Stimulated activated CD8-positive, alpha-beta memory T cell treated with anti-CD3 and anti-CD28 coated beads, Interleukin-4, amount 100 ng/mL, for 1 hour (primary cell): ENCODE results near the gene IGF2BP3.
A peak's percentile ranks its signal among the peaks of the same experiment; 100 is the strongest.

ENCODE experiments used
- DNase-seq, 2 donors: peaks; one replicate each; pipeline ENCODE4 v3.0.0-alpha.2; 2020; ENCODE audit warnings: low read depth in 2 of 2, low spot score in 1 of 2

Gene IGF2BP3

DNA sequence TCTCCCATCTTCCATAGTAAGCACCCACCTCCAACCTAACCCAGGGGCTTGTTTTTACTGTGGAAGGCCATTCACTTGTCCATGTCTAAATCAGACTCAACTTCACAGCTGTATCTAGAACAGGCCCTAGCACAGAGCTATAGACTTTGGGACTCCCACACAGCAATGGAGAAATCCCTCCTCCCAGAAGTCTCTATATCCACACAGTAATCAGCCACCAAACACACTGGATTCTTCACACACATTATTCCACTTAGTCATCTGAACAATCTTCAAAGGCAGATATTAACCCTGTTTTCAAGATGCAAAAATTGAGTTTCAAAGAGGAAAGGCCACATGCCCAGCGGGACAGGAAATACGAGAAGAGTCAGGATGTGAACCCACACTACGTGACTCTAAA lies 89.3 kb downstream of the IGF2BP3 start:
- DNase-seq = no peak

DNA sequence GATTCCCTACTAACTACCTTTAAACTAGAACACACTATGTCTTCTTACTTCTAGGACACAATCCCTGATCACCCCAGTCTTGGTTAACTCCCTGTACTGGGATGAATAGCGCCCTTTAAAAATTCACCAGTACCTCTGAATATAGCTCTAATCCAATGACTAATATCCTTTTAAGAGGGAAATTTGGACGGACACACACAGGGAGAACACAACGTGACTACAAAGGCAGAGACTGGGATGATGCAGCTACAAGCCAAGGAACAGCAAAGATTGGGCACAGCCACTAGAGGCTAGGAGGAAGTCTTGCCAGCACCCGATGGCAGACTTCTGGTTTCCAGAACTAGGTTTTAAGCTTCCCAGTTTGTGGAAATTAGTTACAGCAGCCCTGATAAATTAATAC lies 89.7 kb downstream of the IGF2BP3 start:
- no peak for DNase-seq

DNA sequence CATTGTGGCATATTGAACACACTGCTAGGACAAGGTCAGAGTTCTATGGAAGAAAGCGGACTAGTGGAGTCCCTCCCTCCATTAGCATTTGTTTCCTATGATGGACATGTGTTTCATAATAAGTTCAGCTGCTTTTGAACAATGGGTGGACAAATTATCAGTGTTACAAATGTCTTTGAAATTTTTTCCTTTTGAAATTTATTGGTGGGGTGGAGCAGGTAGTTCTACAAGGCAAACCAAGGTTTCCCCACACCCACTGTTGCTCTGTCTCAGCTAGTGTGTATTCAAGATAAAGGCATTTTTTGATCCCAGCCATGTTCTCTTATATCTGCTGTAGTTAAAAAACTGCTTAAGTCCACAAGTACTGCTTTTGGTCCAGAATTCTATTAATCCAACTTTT lies 91.3 kb downstream of the IGF2BP3 start:
- no peak for DNase-seq

DNA sequence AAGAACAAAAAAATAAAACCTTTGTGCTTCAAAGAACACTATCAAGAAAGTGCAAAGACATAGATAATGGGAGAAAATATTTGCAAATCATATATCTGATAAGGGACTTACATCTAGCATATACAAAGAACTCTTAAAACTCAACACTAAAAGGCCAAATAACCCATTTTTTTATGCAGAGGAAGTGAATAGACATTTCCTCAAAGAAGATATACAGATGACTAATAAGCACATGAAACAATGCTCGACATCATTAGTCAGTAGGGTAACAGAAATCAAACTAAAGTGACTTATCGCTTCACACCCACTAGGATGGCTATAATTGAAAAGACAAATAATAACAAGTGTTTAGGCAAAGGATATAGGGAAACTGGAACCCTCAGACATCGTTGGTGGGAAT lies 93.2 kb downstream of the IGF2BP3 start:
- no peak for DNase-seq

DNA sequence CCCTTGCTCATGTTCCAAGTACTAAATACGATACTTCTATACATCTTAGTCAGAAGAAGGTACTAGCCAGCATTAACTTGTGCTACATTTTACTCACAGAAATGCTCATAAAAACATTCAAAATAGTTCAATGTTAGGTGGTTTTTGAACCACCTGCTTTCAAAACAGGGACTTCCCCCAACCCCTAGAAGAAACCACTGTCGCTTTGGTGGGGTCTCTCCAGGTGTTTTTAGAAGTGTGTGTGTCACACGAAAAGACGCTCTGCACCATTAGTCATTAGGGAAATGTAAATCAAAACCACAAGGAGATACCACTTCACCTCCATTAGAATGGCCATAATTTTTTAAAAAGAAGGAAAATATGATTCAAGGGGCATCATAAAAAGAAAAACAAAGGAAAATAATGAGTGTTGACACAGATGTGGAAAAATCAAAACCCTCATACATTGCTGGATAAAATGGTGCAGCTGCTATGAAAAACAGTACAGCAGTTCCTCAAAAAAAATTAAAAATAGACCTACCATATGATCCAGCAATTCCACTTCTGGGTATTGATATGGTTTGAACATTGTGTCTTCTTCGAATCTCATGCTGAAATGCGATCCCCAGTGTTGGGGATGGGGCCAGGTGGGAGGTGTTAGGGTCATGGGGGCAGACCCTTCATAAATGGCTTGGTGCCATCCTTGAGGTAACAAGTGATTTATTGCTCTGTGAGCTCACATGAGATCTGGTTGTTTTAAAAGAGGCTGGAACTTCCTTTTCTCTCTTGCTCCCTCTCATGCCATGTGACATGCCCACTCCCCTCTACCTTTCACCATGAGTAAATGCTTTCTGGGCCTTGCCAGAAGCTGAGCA lies 96.9 kb downstream of the IGF2BP3 start:
- DNase-seq = peak in 1 of 2 donors; percentile 20

DNA sequence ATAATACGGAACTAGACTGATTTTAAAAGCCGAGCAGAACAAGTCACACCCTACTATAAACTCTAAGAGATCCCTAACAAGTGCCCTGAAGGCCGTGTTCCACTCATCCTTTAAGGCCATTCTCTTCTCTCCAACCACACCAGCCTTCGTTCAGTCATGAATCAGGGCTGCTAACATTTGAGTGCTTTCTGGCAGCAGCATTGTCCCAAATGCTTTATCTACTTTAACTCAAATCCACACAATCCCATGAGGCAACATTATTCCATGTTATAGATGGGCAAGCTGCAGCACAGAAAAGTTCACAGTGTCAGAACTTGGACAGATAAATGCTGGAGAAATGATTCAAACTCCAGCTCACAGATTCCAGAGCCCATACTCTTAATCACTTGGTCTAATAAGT lies 97.7 kb downstream of the IGF2BP3 start:
- DNase-seq = no peak

DNA sequence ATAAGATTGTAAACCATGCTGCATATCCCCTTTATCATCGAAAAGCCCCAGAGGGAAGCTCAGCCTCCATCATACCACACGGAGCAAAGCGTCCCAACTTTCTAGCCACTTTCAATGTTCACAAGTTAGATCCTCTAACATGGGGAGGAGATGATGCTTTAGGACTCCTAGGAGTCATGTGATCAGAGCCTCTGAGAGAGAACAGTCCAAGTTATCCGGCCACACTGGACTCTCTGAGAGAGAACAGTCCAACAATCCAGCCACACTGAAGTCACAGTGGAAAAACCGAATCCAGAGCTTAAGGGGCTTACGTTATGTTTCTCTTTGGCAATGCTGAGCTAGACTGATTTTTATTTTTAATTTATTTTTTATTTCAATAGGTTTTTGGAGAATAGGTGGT lies 98.6 kb downstream of the IGF2BP3 start:
- DNase-seq = no peak

DNA sequence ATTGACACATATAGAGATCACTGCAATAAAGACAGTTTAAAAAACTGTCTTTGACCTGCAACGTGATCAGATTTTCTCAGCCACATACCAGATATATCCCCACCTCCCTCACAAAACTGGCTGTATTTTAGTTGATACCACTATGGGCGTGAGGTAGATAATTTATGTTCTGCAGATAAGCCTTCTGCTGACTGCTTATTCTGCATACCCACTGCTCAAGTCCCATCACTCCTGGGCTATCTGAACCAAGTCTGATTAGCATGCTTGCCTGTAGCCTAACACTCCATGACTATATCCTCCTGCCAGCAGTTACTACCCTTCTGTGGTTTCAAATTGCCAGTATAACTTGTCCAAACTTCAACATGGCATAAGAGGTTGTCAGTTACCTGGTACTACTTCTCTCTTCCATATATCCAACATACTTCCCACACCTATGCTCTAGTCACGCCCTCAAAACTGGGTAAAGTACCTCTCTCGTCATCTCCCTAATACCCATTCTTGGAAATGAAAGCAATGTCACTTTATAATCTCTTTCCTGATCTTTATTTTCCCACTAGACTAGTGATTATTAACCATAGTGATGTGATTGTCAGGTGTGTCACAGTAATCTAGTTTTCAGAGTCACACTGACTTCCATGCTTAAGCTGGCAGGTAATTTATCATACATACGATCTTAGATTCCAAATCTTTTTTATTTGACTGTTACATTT lies 100.4 kb downstream of the IGF2BP3 start:
- no peak for DNase-seq

DNA sequence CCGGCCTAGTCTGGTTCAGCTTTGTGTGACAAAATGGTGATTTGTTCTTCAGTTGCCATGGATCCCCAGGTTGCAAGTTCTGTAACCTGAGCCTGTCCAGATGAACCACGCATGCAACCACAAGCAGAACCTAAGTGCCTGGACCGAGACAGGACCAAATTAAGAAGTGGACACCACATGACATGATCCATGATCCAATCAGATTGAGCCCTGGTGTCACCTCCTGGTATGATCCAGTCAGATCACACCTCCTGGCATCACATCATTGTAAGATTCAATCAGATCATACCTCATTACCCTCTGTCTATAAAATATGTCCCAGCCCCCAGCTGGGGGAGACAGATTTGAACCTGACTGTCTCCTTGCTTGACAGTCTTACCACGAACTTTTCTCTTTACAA lies 101.2 kb downstream of the IGF2BP3 start:
- DNase-seq = no peak

DNA sequence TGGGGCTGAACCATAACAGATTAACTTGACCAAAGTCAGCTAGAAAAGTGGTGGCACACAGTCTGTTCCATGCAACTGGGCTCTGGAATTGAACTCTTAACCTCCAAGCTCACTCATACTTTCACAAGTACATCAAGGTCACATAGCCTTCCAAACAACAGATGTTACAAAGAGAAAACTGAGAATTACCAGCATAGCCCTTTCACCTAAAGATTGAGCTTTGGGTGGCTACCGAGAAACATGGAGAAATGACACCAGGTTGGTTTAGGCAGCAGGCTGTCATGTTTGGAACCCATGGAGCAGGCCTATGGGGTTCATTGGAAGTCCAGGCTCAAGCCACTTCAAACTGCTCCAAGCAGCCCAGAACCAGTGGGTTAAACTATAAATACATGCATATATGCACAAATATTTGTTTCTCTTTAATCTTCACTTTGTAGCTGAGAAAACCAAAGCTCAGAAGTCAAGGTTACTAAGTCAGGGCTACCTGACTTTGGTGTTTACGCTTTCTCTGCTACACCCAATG lies 112.1 kb downstream of the IGF2BP3 start:
- no peak for DNase-seq

DNA sequence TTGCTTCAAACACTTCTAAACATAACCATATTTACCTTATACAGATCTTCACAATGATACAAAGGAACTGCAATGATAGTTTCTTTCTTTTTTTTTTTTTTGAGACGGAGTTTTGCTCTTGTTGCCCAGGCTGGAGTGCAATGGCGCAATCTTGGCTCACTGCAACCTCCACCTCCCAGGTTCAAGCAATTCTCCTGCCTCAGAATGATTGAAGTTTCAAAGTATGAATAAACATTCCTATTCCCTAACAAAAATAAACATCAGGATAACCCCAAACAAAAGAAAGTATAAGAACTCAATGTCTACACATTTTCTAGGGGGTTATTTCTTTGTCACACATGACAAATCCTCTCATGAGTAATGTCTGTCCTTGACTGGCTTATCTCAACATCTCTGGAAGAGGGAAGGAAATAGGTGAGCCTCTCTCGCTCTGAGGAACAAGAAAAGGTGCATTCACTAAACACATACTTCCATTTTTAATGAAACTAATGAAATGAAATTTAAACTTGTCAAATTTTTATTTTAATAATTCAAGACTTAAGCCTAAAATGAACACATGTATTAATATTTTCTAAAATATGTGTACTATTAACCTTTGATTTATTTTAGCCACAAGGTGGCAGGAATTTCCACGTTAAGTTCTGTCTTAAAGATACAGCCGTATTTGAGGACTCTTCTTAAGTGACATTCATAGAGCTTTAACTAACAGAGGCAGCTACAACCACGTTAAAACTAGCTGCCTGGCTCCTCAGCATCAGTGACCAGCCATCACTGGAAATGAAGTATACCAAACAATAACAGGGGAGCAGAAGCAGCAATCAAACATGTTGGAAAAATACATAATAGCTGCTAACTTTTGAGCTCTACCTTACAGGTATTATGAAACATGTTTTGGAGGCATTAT lies 112.8 kb downstream of the IGF2BP3 start:
- no peak for DNase-seq

DNA sequence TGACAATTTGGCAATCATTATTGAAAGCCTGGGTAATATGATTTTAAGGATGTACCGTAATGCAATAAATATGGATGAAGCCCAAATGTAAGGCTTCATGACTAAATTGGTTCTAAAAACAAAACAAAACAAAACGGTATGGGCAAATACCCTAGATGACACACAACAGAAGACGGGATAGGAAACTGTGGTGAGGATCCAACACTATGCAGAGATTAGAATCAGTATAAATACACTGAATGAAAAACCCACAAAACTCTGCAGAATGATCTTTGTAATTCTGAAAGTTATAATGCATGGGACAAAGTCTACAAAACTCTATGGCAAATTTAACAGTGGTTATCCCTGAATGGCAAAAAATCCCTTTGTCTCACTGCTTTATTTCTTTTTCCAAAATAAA lies 113.6 kb downstream of the IGF2BP3 start:
- DNase-seq = no peak

DNA sequence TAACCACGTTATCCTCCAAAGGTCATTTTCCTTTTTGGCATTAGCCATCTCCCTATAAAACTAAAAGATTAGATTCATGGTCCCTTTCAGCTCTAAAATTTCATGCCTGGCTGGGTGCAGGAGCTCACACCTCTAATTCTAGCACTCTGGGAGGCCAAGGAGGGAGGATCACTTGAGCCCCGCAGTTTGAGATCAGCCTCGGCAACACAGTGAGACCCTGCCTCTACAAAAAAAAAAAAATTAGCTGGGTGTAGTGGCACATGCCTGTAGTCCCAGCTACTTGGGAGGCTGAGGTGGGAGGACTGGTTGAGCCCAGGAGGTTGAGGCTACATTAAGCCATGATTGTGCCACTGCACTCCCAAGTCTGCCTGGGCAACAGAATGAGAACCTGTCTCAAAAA lies 114.1 kb downstream of the IGF2BP3 start:
- DNase-seq = no peak

DNA sequence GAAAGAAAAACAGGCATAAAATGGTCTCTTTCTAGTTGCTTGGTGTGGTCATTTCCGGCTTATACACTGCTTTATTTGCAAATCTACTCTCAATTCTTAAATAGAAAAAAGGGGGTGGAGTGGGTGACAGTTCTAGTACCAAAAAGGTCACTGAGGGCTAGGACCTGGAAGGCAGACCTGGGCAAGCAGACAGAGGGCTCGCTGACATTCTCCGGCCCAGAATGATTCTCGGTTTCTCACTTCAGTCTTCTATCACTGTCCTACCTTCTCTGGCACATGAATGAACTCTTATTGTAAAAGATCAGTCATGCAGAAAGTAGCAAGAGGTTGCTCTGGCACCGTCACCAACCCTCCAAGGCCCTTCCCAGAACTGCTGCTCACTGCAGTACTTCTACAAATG lies 117.1 kb downstream of the IGF2BP3 start:
- no peak for DNase-seq

DNA sequence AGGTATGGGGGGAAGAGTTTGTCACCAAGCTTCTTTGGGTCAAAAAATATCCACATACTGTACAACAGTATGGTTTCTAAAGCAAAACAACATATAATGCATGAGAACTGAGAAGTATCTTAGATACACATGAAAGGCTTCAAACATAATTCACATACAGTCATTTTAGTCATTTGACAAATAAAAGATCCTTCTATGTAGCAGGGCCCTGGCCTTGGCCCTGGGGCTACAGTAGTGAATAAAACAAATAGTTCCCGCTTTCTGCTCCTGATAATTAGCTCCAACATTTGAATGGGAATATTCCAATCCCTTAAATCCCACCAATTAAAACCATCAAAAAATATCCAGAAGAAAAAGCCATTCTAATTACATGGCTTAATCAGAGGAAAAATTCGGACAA lies 119.8 kb downstream of the IGF2BP3 start:
- no peak for DNase-seq

DNA sequence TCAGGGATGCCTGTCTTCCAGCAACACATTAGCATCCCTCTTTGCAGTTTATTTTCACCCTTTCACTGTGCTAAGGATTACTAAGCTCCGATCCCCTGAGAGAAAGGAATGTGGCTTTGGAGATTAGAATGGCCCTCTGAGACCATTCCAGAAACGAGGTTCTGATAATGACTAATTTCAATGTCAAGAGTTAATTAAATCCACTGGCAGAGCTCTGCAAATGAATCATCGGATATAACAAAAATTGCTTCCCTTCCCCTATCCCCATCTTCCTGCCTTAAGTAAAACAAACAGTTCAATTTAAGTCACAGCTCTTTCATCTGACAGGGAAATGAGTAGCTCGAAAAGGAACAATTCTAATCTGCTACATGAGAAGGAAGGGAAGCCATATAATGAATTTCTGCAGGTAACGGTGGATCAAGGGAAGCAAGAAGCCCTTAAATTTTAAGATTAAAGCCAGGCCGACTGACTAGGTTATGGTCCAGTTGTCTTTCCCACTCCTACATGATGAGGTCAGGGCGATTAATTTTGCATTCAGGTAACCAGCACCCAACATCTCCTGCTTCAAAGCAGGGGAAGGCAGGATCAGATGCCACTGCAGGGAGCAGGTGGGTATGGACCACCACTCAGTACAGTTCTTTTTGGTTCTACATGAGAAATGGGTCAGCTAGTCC lies 120.7 kb downstream of the IGF2BP3 start:
- DNase-seq = no peak

DNA sequence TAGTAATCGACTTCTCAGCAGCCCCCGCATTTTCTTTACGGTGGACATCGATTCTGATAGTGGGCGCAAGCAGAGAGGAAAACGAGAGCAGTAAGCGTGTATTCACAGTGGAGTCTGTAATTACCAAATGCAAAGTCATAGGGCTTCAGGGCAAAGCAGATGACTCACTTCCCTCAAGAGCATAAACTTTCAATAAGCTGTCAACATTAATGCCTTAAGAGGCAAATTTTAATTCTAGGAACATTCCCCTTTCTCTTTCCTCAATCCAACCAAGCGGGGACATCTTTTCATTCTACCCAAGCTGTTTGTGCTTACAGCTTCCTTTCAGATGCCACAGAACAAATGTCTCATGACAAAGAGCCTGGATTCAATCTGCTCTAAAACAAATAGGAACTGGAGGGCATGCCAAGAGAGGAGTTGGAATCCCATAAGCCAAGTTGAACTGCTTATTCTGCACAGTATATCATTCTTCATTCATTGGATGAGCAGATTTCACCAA lies 122.6 kb downstream of the IGF2BP3 start:
- no peak for DNase-seq

DNA sequence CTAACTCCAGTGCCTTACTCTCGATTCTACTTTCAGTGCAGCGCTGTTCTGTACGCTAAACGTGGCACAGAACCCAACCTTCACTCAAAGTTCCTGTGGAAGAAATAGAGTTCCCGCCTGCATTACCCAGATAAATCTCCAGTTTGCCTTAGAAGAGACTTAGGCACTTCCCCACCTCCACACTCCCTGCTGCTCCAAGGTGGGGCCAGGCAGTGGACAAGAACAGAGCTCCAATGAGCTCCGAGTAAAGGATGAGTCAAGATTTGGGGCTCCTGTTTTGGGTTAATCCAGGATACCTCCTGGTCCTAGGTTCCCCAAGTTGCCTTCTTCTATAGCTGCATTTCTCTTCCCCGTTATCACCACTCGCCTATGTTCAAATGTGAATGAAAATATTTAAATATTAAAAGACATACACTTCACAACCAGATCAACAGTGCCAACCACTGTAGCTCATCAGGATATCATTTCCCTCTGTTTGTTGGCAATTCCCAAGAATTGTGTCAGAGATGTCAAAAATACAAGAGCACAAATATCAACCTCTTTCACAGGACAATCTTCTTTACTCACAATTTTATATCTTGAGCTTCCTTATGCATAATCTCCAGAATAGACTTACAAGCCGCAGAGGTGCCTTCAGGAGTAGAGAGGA lies 123.1 kb downstream of the IGF2BP3 start:
- no peak for DNase-seq

DNA sequence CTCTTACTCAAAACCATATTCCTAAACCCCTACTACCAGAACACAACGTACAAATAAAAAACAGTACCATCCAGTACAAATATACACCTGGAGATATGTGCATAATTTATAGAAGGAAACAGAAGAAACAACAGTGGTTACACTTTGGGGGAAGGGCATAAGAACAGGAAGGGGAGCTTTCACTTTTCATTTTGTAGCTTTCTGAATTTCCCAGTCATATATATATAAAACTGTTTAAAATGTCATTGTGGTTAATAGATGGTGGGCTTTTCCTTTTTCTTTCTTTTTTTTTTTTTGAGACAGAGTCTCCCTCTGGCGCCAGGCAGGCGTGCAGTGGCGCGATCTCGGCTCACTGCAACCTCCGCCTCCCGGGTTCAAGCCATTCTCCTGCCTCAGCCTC lies 124.0 kb downstream of the IGF2BP3 start:
- no peak for DNase-seq

DNA sequence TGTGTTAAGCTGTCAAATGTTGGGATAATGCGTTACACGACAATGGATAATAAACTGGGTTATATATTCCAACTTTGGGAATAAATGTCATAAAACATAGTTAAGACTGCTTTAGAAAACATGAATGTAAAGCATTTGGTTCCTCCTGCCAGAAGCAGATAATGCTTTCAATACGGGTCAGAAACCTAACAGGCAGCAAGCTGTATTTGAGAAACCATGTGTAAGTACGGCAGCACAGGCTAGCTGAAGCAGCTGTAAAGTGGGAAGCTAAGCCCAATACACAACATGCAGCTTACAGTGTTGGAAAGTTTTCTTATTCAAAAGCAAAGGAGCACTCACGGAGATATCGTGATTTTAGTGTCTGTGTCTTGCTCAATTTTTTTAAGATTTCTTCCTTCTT lies 124.7 kb downstream of the IGF2BP3 start:
- no peak for DNase-seq
